ENCODE data around the gene XIRP1. TPM values are rescaled to one million over a fixed set of nuclear protein-coding genes. Genes with fewer than 3 reads are reported as not detected.

Gene XIRP1
- total RNA-seq, 2 donors from 2014 or later, result 160 to 242 TPM

- ATAC-seq (no peak), DNase-seq (no peak)
- intact Hi-C loops (cut with DNase I), result no loop called here
Observed at GRCh38 chr3:39139442-39139841, 53.0 kb downstream of the XIRP1 start.

GRCh38 chr3:39138804-39139415 is 53.5 kb downstream of the XIRP1 start:
- peak; percentile 64 for DNase-seq
- peak; percentile 25 to 56 for ATAC-seq
- intact Hi-C loops (cut with DNase I), result no loop called here

GRCh38 chr3:39137991-39138803 is 54.2 kb downstream of the XIRP1 start:
- ATAC-seq (no peak), DNase-seq (peak; percentile 21)
- intact Hi-C loops (cut with DNase I), result no loop called here

GRCh38 chr3:39137435-39137936 is 54.9 kb downstream of the XIRP1 start:
- ATAC-seq (no peak), DNase-seq (peak; percentile 30)
- intact Hi-C loops (cut with DNase I), result no loop called here

- DNase-seq, result peak; percentile 23
- ATAC-seq, result no peak
- intact Hi-C loops (cut with DNase I), result no loop called here
Observed at GRCh38 chr3:39136533-39137434, 55.6 kb downstream of the XIRP1 start.

GRCh38 chr3:39135170-39135805 is 57.1 kb downstream of the XIRP1 start:
- ATAC-seq, result peak; percentile 6 to 43
- DNase-seq, result peak; percentile 82
- intact Hi-C loops (cut with DNase I), result no loop called here

GRCh38 chr3:39134305-39134704 is 58.1 kb downstream of the XIRP1 start:
- intact Hi-C loops (cut with DNase I), result no loop called here
- ATAC-seq, result no peak
- DNase-seq, result peak; percentile 17

- DNase-seq (peak; percentile 6), ATAC-seq (no peak)
- intact Hi-C loops (cut with DNase I), result no loop called here
Observed at GRCh38 chr3:39133822-39134221, 58.6 kb downstream of the XIRP1 start.

Small RNAs within 50 kb of the gene (microRNA-seq; reads per million reads assigned to microRNA genes)
- 0 to 0.20 reads per million in 2 donors for gene MIR6822

Other genes with a start within 250 kb of the XIRP1 start
- gene SCN11A, start 140.7 kb downstream of the XIRP1 start, total RNA-seq, result not detected
- gene WDR48, start 140.6 kb downstream of the XIRP1 start, total RNA-seq, result 10 to 100 TPM; 21.4 to 26.7 TPM
- gene GORASP1, start 85.0 kb downstream of the XIRP1 start, total RNA-seq, result 10 to 100 TPM; 39.0 to 49.1 TPM
- gene TTC21A, start 84.9 kb downstream of the XIRP1 start, total RNA-seq, result 1 to 10 TPM; 1.8 to 2.5 TPM
- 10 to 100 TPM; 20.5 to 41.6 TPM for gene CSRNP1, start 39.0 kb downstream of the XIRP1 start, total RNA-seq
- gene CX3CR1, start 87.4 kb upstream of the XIRP1 start, total RNA-seq, result 1 to 10 TPM in 1 of 2 donors, under 1 TPM in 1; 0.60 to 1.4 TPM
- gene CCR8, start 137.1 kb upstream of the XIRP1 start, total RNA-seq, result not detected
- gene SLC25A38, start 190.8 kb upstream of the XIRP1 start, total RNA-seq, result 10 to 100 TPM; 12.0 to 13.7 TPM
- gene RPSA, start 214.1 kb upstream of the XIRP1 start, total RNA-seq, result 100 to 1,000 TPM; 535 to 579 TPM

Measured in left cardiac atrium (tissue), 4 donors.